SKM-1 (cell line): ENCODE measurements around the gene MBTPS1.
A peak's percentile ranks its signal among the peaks of the same experiment; 100 is the strongest.

Experiments used
- DNase-seq: peaks from one replicate; lab custom pipeline; 2025; ENCODE audit not compliant: unreplicated experiment; lab: John Stamatoyannopoulos, UW

Gene MBTPS1

GRCh38 chr16:84116720-84117493 lies at the start of gene MBTPS1:
MBTPS1 (minus strand) TSS chr16:84116942; CDS start chr16:84101783, 15,159 bp downstream.
- DNase-seq: peak; percentile 93

GRCh38 chr16:84165746-84166145 lies 49.0 kb upstream of the MBTPS1 start:
- no peak for DNase-seq

- no peak for DNase-seq
These were observed 45.1 kb upstream of the MBTPS1 start for GRCh38 chr16:84161801-84162200.

- no peak for DNase-seq
These were observed 44.3 kb upstream of the MBTPS1 start for GRCh38 chr16:84161037-84161436.

GRCh38 chr16:84159800-84160199 lies 43.1 kb upstream of the MBTPS1 start:
- no peak for DNase-seq

GRCh38 chr16:84159007-84159406 lies 42.3 kb upstream of the MBTPS1 start:
- no peak for DNase-seq

- DNase-seq: no peak
These were observed 39.6 kb upstream of the MBTPS1 start for GRCh38 chr16:84156342-84156784.

GRCh38 chr16:84155771-84156170 lies 39.0 kb upstream of the MBTPS1 start:
- DNase-seq: no peak

GRCh38 chr16:84155226-84155625 lies 38.5 kb upstream of the MBTPS1 start:
- DNase-seq: no peak

GRCh38 chr16:84153660-84154214 lies 37.0 kb upstream of the MBTPS1 start:
- DNase-seq: no peak

GRCh38 chr16:84150926-84151325 lies 34.2 kb upstream of the MBTPS1 start:
- no peak for DNase-seq

- DNase-seq: peak; percentile 72
These were observed 28.3 kb upstream of the MBTPS1 start, which contains the start of the genes DNAAF1 and HSDL1 for GRCh38 chr16:84144859-84145639. DNAAF1 (plus strand) TSS chr16:84145308; CDS start chr16:84145441, 133 bp downstream. HSDL1 (minus strand) TSS chr16:84145177; CDS start chr16:84131321, 13,856 bp downstream.

GRCh38 chr16:84144209-84144858 lies 27.6 kb upstream of the MBTPS1 start:
- no peak for DNase-seq

GRCh38 chr16:84143784-84144199 lies 27.1 kb upstream of the MBTPS1 start:
- DNase-seq: no peak

GRCh38 chr16:84143081-84143480 lies 26.3 kb upstream of the MBTPS1 start:
- no peak for DNase-seq

GRCh38 chr16:84141143-84141670 lies 24.5 kb upstream of the MBTPS1 start:
- DNase-seq: no peak

GRCh38 chr16:84139628-84140258 lies 23.0 kb upstream of the MBTPS1 start:
- DNase-seq: no peak

- DNase-seq: no peak
These were observed 22.3 kb upstream of the MBTPS1 start for GRCh38 chr16:84138824-84139627.

- DNase-seq: no peak
These were observed 21.7 kb upstream of the MBTPS1 start for GRCh38 chr16:84138500-84138823.
